HepG2 (cell line): Measurements from ENCODE around the gene LRRC8E. TPM values are rescaled to one million over a fixed set of nuclear protein-coding genes. Genes with fewer than 3 reads are reported as not detected.

Source experiments
- AKNA ChIP-seq: sonication (generic); formaldehyde crosslinking; IDR thresholded peaks from 2 replicates; pipeline ENCODE4 v1.4.0; 2020; ENCODE audit warnings: missing genetic modification reagents, borderline replicate concordance
- ARNT2 ChIP-seq: sonication (generic); formaldehyde crosslinking; IDR thresholded peaks from 2 replicates; pipeline ENCODE4 v1.8.0; 2022; ENCODE audit warnings: mild to moderate bottlenecking, low read depth, missing genetic modification reagents, moderate library complexity
- ATF7-NPFF ChIP-seq: sonication (generic); formaldehyde crosslinking; IDR thresholded peaks from 2 replicates; pipeline ENCODE4 v1.8.1; 2023; ENCODE audit warnings: mild to moderate bottlenecking, low read depth, missing genetic modification reagents, moderate library complexity
- ATRX ChIP-seq: sonication (generic); formaldehyde crosslinking; IDR thresholded peaks from 2 replicates; pipeline ENCODE4 v1.4.0; 2020; ENCODE audit warnings: missing genetic modification reagents, borderline replicate concordance
- EED ChIP-seq: sonication (generic); formaldehyde crosslinking; IDR thresholded peaks from 2 replicates; pipeline ENCODE4 v1.5.0; 2020; ENCODE audit warnings: mild to moderate bottlenecking, missing genetic modification reagents
- GFI1 ChIP-seq: sonication (generic); formaldehyde crosslinking; IDR thresholded peaks from 2 replicates; pipeline ENCODE4 v1.5.0; 2020; ENCODE audit warnings: missing genetic modification reagents, mild to moderate bottlenecking, borderline replicate concordance
- HDAC6 ChIP-seq: fragments of 200-600 bp; sonication (generic); IDR thresholded peaks from 2 replicates; pipeline ENCODE4 v1.7.0; 2017; ENCODE audit warnings: mild to moderate bottlenecking, antibody characterized with exemption, low read length, low read depth
- KLF6 ChIP-seq: IDR thresholded peaks from 2 replicates; pipeline ENCODE4 v1.8.0; 2016; ENCODE audit warnings: missing biosample characterization, missing genetic modification reagents
- LCORL ChIP-seq, 2 experiments: fragments of 450-650 bp in 1 of 2; sonication (generic) in 1 of 2; formaldehyde crosslinking in 1 of 2; IDR thresholded peaks; 2 replicates each; pipeline versions ENCODE4 v1.5.0 to v1.6.1; 2017 to 2020; ENCODE audit warnings: antibody characterized with exemption in 1 of 2, missing genetic modification reagents in 1 of 2
- MTERF4 ChIP-seq: sonication (generic); formaldehyde crosslinking; IDR thresholded peaks from 2 replicates; pipeline ENCODE4 v1.8.0; 2023; ENCODE audit warnings: mild to moderate bottlenecking, missing genetic modification reagents
- MYC ChIP-seq: sonication (generic); formaldehyde crosslinking; IDR thresholded peaks from 2 replicates; pipeline ENCODE4 v1.9.0; 2021; ENCODE audit warnings: missing genetic modification reagents, borderline replicate concordance
- POLR2AphosphoS2 ChIP-seq: IDR thresholded peaks from 2 replicates; pipeline ENCODE4 v1.6.1; 2011; ENCODE audit warnings: low read depth, low read length, improper control_type of control experiment
- PPARG ChIP-seq: conservative IDR thresholded peaks from 2 replicates; pipeline ENCODE4 v1.6.1; 2016; ENCODE audit warnings: missing biosample characterization, missing genetic modification reagents
- RFXANK ChIP-seq: IDR thresholded peaks from 2 replicates; pipeline ENCODE4 v1.6.1; 2016
- SRY ChIP-seq: sonication (generic); formaldehyde crosslinking; IDR thresholded peaks from 2 replicates; pipeline ENCODE4 v1.8.0; 2022; ENCODE audit warnings: mild to moderate bottlenecking, missing genetic modification reagents
- TBX2 ChIP-seq: sonication (generic); formaldehyde crosslinking; IDR thresholded peaks from 2 replicates; pipeline ENCODE4 v1.5.0; 2020; ENCODE audit warnings: missing genetic modification reagents, mild to moderate bottlenecking, borderline replicate concordance
- TBX3 ChIP-seq: fragments of 450-650 bp; IDR thresholded peaks from 2 replicates; pipeline ENCODE4 v1.6.1; 2017; ENCODE audit warnings: antibody characterized with exemption, mild to moderate bottlenecking, inconsistent platforms, borderline replicate concordance
- THAP11 ChIP-seq: IDR thresholded peaks from 2 replicates; pipeline ENCODE4 v1.6.1; 2016; ENCODE audit warnings: missing biosample characterization, missing genetic modification reagents
- ZFAT ChIP-seq: sonication (generic); formaldehyde crosslinking; conservative IDR thresholded peaks from 2 replicates; pipeline ENCODE4 v1.8.1; 2023; ENCODE audit warnings: missing genetic modification reagents, inconsistent platforms
- ZNF124 ChIP-seq: sonication (generic); formaldehyde crosslinking; IDR thresholded peaks from 2 replicates; pipeline ENCODE4 v1.4.0; 2020; ENCODE audit warnings: missing genetic modification reagents
- ZNF883 ChIP-seq: sonication (generic); formaldehyde crosslinking; IDR thresholded peaks from 2 replicates; pipeline ENCODE4 v1.5.1; 2020; ENCODE audit warnings: mild to moderate bottlenecking, missing genetic modification reagents; ENCODE audit errors: not compliant biosample characterization
- polyA plus RNA-seq, 8 experiments: library from polyadenylated mRNA; depleted of rRNA in 3 of 8; stranded (reverse) in 7 of 8; unstranded in 1 of 8; fragments of >200 nt; fragmentation: Illumina TruSeq in 4 of 8; extraction: Trizol in 4 of 8; gene quantifications; 2 replicates each; pipeline versions ENCODE4 v1.2.1 to v1.2.3, GENCODE V29; 2011 to 2016; ENCODE audit warnings: low read depth in 4 of 8, missing spikeins in 1 of 8, mixed read lengths in 1 of 8; ENCODE audit not compliant: insufficient read depth in 1 of 8
- total RNA-seq, 5 experiments: library from RNA; depleted of rRNA; stranded (reverse); fragments of >200 nt; fragmentation: Illumina TruSeq; extraction: Trizol; gene quantifications; 2 replicates each; pipeline ENCODE4 v1.2.3, GENCODE V29; 2016; ENCODE audit warnings: low read depth in 1 of 5
- TF ChIP-seq, protein P1 (sequence below): sonication (generic); formaldehyde crosslinking; IDR thresholded peaks from 2 replicates; pipeline ENCODE4 v1.5.1; 2020; ENCODE audit warnings: missing genetic modification reagents, mild to moderate bottlenecking, borderline replicate concordance

LRRC8E gene
- total and polyA plus RNA-seq, 2 of the 13 experiments (the other 11 are each of a cell fraction or from before 2014, with no cell fraction given) = 8.0 to 10.3 TPM

GRCh38 chr19:7897292-7897691 is 9.0 kb downstream of the LRRC8E start (continued):
- TF ChIP-seq AKNA (CRISPR knock-in tag) (no peak), TBX2 (CRISPR knock-in tag) (peak; percentile 84; the same call in 1 of the 2 replicates), HDAC6 (no peak), SRY (CRISPR knock-in tag) (no peak), THAP11 (CRISPR knock-in tag) (no peak; the same call in 1 of the 2 replicates), MYC (CRISPR knock-in tag) (peak; percentile 29; the same call in 1 of the 2 replicates), ZNF124 (CRISPR knock-in tag) (no peak), ARNT2 (CRISPR knock-in tag) (no peak), LCORL (IDR thresholded peaks at IDR 0.05) (no peak), LCORL (CRISPR knock-in tag; IDR thresholded peaks at IDR 0.05) (peak; percentile 76), EED (no peak), POLR2AphosphoS2 (no peak), GFI1 (no peak), KLF6 (CRISPR knock-in tag) (no peak), MTERF4 (CRISPR knock-in tag) (no peak), RFXANK (CRISPR knock-in tag) (no peak), ATF7-NPFF (CRISPR knock-in tag) (no peak), ZFAT (no peak), PPARG (CRISPR knock-in tag) (no peak), ZNF883 (no peak), TBX3 (no peak), ATRX (no peak)
- TF ChIP-seq, protein P1, sequence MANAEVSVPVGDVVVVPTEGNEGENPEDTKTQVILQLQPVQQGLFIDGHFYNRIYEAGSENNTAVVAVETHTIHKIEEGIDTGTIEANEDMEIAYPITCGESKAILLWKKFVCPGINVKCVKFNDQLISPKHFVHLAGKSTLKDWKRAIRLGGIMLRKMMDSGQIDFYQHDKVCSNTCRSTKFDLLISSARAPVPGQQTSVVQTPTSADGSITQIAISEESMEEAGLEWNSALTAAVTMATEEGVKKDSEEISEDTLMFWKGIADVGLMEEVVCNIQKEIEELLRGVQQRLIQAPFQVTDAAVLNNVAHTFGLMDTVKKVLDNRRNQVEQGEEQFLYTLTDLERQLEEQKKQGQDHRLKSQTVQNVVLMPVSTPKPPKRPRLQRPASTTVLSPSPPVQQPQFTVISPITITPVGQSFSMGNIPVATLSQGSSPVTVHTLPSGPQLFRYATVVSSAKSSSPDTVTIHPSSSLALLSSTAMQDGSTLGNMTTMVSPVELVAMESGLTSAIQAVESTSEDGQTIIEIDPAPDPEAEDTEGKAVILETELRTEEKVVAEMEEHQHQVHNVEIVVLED (CRISPR knock-in tag) = no peak
